Subcutaneous adipose tissue (tissue), 4 donors: ENCODE data around the gene ARL8B. TPM values are rescaled to one million over a fixed set of nuclear protein-coding genes. Genes with fewer than 3 reads are reported as not detected.

Experiments
- total RNA-seq, 4 donors: library from RNA; depleted of rRNA; stranded (reverse); fragments of >200 nt; gene quantifications; one replicate each; pipeline ENCODE4 v1.1.0, GENCODE V29; 2016
- TF ChIP-seq, protein P1 (sequence below): fragments of 450-650 bp; IDR thresholded peaks from one replicate; pipeline ENCODE4 v1.5.1; 2016; ENCODE audit warnings: low read depth, mild to moderate bottlenecking, control low read depth, antibody characterized with exemption, moderate library complexity

Gene ARL8B
- total RNA-seq, 4 donors from 2014 or later = 49.4 to 136 (median 73.6) TPM

DNA sequence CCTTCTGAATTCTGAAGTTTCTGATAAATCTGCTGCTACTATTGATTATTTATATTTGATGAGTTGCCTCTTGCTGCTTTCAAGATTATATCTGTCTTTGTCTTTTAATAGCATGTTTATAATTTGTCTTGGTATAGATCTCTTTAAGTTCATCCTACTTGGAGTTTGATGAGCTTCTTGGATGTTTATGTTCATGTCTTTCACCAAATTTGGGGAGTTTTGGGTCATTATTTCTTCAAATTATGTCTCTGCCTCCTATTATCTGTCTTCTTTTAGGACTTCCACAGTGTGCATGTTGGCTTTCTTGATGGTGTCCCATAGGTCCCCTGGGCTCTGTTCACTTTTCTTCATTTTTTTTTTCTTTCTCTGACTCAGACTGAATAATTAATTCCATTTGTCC, 33.1 kb downstream of the ARL8B start:
- TF ChIP-seq, protein P1, sequence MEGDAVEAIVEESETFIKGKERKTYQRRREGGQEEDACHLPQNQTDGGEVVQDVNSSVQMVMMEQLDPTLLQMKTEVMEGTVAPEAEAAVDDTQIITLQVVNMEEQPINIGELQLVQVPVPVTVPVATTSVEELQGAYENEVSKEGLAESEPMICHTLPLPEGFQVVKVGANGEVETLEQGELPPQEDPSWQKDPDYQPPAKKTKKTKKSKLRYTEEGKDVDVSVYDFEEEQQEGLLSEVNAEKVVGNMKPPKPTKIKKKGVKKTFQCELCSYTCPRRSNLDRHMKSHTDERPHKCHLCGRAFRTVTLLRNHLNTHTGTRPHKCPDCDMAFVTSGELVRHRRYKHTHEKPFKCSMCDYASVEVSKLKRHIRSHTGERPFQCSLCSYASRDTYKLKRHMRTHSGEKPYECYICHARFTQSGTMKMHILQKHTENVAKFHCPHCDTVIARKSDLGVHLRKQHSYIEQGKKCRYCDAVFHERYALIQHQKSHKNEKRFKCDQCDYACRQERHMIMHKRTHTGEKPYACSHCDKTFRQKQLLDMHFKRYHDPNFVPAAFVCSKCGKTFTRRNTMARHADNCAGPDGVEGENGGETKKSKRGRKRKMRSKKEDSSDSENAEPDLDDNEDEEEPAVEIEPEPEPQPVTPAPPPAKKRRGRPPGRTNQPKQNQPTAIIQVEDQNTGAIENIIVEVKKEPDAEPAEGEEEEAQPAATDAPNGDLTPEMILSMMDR = no peak

DNA sequence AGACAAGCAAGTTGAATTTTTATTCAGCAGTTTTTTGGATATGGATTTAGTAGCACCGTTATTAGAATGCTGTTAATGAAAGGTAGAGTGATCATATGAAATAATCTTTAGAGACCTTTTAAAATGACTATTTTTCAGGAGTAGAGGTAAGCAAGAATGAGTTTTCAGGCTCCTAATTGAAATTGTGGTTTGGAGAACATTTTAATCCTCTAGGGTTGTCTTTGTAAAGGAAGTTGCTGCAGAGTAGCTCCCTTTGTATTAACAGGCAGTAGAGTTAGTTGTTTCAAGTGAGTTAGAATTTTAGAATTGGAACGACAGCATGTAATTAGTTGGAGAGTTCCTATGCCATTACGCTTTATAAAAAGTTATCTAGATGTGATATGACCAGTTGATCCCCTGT, 38.2 kb downstream of the ARL8B start:
- TF ChIP-seq, protein P1 = no peak

DNA sequence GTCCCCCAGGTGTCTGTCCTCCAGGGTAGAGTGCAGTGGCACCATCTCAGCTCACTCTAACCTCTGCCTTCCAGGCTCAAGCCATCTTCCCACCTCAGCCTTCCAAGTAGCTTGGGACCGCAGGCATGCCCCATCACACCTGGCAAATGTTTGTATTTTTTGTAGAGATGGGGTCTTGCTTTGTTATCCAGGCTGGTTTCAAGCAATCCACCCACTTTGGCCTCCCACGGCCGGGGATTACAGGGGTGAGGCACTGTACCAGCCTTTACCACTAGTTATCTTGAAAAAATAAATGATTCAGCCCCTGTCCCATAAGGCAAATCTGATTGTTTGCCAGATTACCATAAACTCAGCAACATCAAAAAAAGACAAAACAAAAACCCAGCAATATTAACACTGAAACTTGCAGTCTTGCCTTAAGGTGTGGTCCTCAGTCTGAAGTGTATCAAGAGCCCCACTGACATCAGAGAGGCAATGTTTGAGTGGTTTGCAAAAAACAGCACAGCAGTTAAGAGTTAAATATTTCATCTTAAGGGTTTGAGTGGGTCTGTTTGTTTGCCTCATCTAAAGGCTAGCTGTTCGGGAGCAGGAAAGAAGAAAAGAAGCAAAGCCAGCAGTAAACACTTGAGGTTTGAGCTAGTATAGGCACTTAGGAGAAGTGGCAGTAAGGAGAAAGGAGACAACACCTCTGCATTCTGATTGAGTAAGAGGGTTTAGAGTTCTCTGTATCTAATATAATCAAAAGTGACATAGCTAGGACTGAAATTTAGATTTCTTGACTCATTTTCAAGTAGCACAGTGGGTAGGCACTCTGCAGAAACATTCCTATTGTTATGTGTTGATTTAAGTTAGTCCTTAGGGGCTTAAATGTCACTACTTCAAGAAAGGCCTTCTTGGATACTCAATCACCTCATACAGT, 39.1 kb downstream of the ARL8B start:
- TF ChIP-seq, protein P1 = no peak

DNA sequence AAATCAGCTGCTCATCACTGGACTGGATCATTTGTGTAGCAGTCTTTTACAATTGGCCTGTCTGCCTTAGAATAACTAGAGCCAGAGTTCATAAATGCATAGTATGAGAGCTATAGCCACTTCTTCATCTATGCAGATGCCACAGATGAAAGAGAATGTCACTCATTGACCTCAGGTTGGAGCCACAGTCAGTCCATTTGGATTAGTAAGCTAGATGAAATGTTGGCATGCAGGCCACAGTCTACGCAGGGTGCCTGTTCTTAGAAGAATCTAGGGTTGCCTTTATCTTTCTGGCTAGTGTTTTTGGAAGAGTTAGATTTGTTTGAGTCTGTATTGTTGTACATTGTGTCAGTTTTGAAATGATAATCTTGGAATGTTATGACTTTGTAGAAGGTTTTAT, 40.0 kb downstream of the ARL8B start:
- TF ChIP-seq, protein P1 = no peak

DNA sequence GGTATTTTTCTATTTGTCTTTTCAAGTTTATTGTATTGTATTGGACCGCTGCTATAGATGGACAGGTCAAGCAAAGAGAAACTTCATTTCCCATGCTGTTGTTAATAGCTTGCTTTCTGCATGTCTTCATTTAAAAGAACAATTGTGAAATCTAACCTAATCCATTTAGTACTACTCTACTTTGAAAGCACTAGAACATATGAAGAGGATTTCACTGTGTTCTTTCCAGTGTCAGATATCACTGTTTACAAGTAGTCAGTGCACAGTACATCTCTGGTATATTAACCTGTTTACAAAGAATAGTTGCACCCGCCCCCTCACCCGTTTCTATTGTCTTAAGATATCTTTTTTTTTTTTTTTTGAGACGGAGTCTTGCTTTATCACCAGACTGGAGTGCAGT, 43.6 kb downstream of the ARL8B start:
- TF ChIP-seq, protein P1 = no peak

DNA sequence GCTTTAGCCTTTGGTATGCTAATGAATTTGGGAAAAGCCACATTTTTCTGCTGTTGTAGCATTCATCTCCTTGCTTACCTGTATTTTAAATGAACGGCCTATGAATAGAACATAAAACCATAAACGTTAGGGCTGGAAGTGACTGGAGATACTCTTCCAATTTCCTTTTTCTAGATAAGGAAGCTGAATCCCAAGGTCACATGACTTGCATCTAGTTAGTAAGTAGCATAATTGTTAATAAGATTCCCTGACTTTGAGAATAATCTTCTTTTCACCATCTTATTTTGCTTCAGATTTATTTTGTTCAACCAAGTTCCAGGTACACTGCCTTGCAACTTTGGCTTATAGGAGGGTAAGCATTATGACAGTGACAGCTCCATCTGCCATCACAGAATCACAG, 44.8 kb downstream of the ARL8B start:
- TF ChIP-seq, protein P1 = no peak

DNA sequence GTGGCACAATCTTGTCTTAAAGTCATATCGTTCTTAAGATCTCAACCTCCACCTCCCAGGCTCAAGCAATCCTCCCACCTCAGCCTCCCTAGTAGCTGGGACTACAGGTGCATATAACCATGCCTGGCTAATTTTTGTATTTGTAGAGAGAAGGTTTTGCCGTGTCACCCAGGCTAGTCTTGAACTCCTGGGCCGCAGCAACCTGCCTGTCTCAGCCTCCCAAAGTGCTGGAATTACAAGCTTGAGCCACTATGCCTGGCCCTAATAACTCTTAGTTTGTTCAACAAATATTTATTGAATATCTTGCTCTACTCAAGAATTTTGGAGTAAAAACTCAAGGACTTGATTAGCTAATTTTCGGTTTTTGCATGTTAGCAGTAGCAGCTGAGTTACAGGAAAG, 46.0 kb downstream of the ARL8B start:
- TF ChIP-seq, protein P1 = no peak
